ENCODE measurements around the gene WHRN.

Gene WHRN

GRCh38 chr9:114524247-114524681 lies 19.0 kb upstream of the WHRN start:
- Mint-ChIP-seq H3K27me3 (peaks cover 20% of the 10 kb centered on the region), H3K4me1 (ENCODE audit: low read depth) (peaks cover 4% of the 10 kb centered on the region), H3K36me3 (ENCODE audit: low read depth) (no peaks in the 10 kb centered on the region), H3K9me3 (no peaks in the 10 kb centered on the region), H3K27ac (no peak overlapping the region), H3K4me3 (no peak overlapping the region)
- intact Hi-C loops (cut with micrococcal nuclease): no loop called here

- no peaks in the 10 kb centered on the region for H3K9me3 Mint-ChIP-seq
- H3K36me3 Mint-ChIP-seq (ENCODE audit: low read depth): no peaks in the 10 kb centered on the region
- no peak overlapping the region for H3K4me3 Mint-ChIP-seq
- H3K27me3 Mint-ChIP-seq: peaks cover 20% of the 10 kb centered on the region
- H3K27ac Mint-ChIP-seq: no peak overlapping the region
- intact Hi-C loops (cut with micrococcal nuclease): no loop called here
- peaks cover 8% of the 10 kb centered on the region for H3K4me1 Mint-ChIP-seq (ENCODE audit: low read depth)
Measured at GRCh38 chr9:114522847-114523246, 17.6 kb upstream of the WHRN start.

GRCh38 chr9:114522286-114522685 lies 17.0 kb upstream of the WHRN start:
- no peak overlapping the region for H3K4me3 Mint-ChIP-seq
- peak overlapping the region; percentile 18 for H3K27ac Mint-ChIP-seq
- peaks cover 20% of the 10 kb centered on the region for H3K27me3 Mint-ChIP-seq
- intact Hi-C loops (cut with micrococcal nuclease): no loop called here
- peaks cover 8% of the 10 kb centered on the region for H3K4me1 Mint-ChIP-seq (ENCODE audit: low read depth)
- H3K36me3 Mint-ChIP-seq (ENCODE audit: low read depth): no peaks in the 10 kb centered on the region
- H3K9me3 Mint-ChIP-seq: no peaks in the 10 kb centered on the region

- Mint-ChIP-seq H3K4me1 (ENCODE audit: low read depth) (peaks cover 8% of the 10 kb centered on the region), H3K9me3 (no peaks in the 10 kb centered on the region), H3K27me3 (peaks cover 20% of the 10 kb centered on the region), H3K36me3 (ENCODE audit: low read depth) (no peaks in the 10 kb centered on the region), H3K27ac (no peak overlapping the region), H3K4me3 (no peak overlapping the region)
- intact Hi-C loops (cut with micrococcal nuclease): no loop called here
Measured at GRCh38 chr9:114521846-114522245, 16.6 kb upstream of the WHRN start.

- Mint-ChIP-seq H3K9me3 (no peaks in the 10 kb centered on the region), H3K4me3 (no peak overlapping the region), H3K27ac (peak overlapping the region; percentile 80), H3K4me1 (ENCODE audit: low read depth) (peaks cover 17% of the 10 kb centered on the region), H3K36me3 (ENCODE audit: low read depth) (no peaks in the 10 kb centered on the region), H3K27me3 (peaks cover 20% of the 10 kb centered on the region)
- intact Hi-C loops (cut with micrococcal nuclease): no loop called here
Measured at GRCh38 chr9:114518599-114519022, 13.3 kb upstream of the WHRN start.

GRCh38 chr9:114518120-114518519 lies 12.8 kb upstream of the WHRN start:
- Mint-ChIP-seq H3K4me1 (ENCODE audit: low read depth) (peaks cover 22% of the 10 kb centered on the region), H3K36me3 (ENCODE audit: low read depth) (no peaks in the 10 kb centered on the region), H3K9me3 (no peaks in the 10 kb centered on the region), H3K27me3 (peaks cover 23% of the 10 kb centered on the region), H3K27ac (peak overlapping the region; percentile 80), H3K4me3 (no peak overlapping the region)
- intact Hi-C loops (cut with micrococcal nuclease): no loop called here

- Mint-ChIP-seq H3K4me3 (no peak overlapping the region), H3K36me3 (ENCODE audit: low read depth) (no peaks in the 10 kb centered on the region), H3K27ac (no peak overlapping the region), H3K27me3 (peaks cover 16% of the 10 kb centered on the region), H3K4me1 (ENCODE audit: low read depth) (peaks cover 25% of the 10 kb centered on the region), H3K9me3 (no peaks in the 10 kb centered on the region)
- intact Hi-C loops (cut with micrococcal nuclease): no loop called here
Measured at GRCh38 chr9:114516913-114517312, 11.6 kb upstream of the WHRN start.

GRCh38 chr9:114515528-114515927 lies 10.3 kb upstream of the WHRN start:
- Mint-ChIP-seq H3K9me3 (no peaks in the 10 kb centered on the region), H3K27ac (no peak overlapping the region), H3K36me3 (ENCODE audit: low read depth) (no peaks in the 10 kb centered on the region), H3K27me3 (peaks cover 20% of the 10 kb centered on the region), H3K4me3 (no peak overlapping the region), H3K4me1 (ENCODE audit: low read depth) (peaks cover 25% of the 10 kb centered on the region)
- intact Hi-C loops (cut with micrococcal nuclease): no loop called here

- peaks cover 28% of the 10 kb centered on the region for H3K27me3 Mint-ChIP-seq
- intact Hi-C loops (cut with micrococcal nuclease): no loop called here
Measured at GRCh38 chr9:114513959-114514267, 8.6 kb upstream of the WHRN start.

GRCh38 chr9:114513055-114513958 lies 8.0 kb upstream of the WHRN start:
- Mint-ChIP-seq H3K36me3 (ENCODE audit: low read depth) (no peaks in the 10 kb centered on the region), H3K4me3 (no peak overlapping the region), H3K27ac (peak overlapping the region; percentile 66), H3K27me3 (peaks cover 34% of the 10 kb centered on the region), H3K4me1 (ENCODE audit: low read depth) (peaks cover 17% of the 10 kb centered on the region), H3K9me3 (no peaks in the 10 kb centered on the region)
- intact Hi-C loops (cut with micrococcal nuclease): no loop called here

More at GRCh38 chr9:114513959-114514267, 8.6 kb upstream of the WHRN start:
- Mint-ChIP-seq H3K4me3 (no peak overlapping the region), H3K4me1 (ENCODE audit: low read depth) (peaks cover 23% of the 10 kb centered on the region), H3K27ac (no peak overlapping the region), H3K36me3 (ENCODE audit: low read depth) (no peaks in the 10 kb centered on the region), H3K9me3 (no peaks in the 10 kb centered on the region)

- H3K27ac Mint-ChIP-seq: no peak overlapping the region
- H3K9me3 Mint-ChIP-seq: no peaks in the 10 kb centered on the region
- H3K27me3 Mint-ChIP-seq: peaks cover 45% of the 10 kb centered on the region
- peaks cover 17% of the 10 kb centered on the region for H3K4me1 Mint-ChIP-seq (ENCODE audit: low read depth)
- H3K36me3 Mint-ChIP-seq (ENCODE audit: low read depth): no peaks in the 10 kb centered on the region
- intact Hi-C loops (cut with micrococcal nuclease): no loop called here
- no peak overlapping the region for H3K4me3 Mint-ChIP-seq
Measured at GRCh38 chr9:114511978-114512874, 7.0 kb upstream of the WHRN start.

- intact Hi-C loops (cut with micrococcal nuclease): loop anchor here (10.0 kb wide), 1 partner anchor 47 kb away; no protein-coding TSS in a partner anchor
- Mint-ChIP-seq H3K4me3 (no peak overlapping the region), H3K27me3 (peaks cover 77% of the 10 kb centered on the region), H3K4me1 (ENCODE audit: low read depth) (peaks cover 6% of the 10 kb centered on the region), H3K36me3 (ENCODE audit: low read depth) (no peaks in the 10 kb centered on the region), H3K9me3 (no peaks in the 10 kb centered on the region), H3K27ac (no peak overlapping the region)
Measured at GRCh38 chr9:114507726-114508125, 2.5 kb upstream of the WHRN start.

- Mint-ChIP-seq H3K36me3 (ENCODE audit: low read depth) (no peaks in the 10 kb centered on the region), H3K4me3 (no peak overlapping the region), H3K4me1 (ENCODE audit: low read depth) (peaks cover 6% of the 10 kb centered on the region), H3K9me3 (no peaks in the 10 kb centered on the region), H3K27ac (no peak overlapping the region), H3K27me3 (peaks cover 80% of the 10 kb centered on the region)
- intact Hi-C loops (cut with micrococcal nuclease): loop anchor here (10.0 kb wide), 1 partner anchor 49 kb away; no protein-coding TSS in a partner anchor
Measured at GRCh38 chr9:114506082-114506390, 763 bp upstream of the WHRN start.

Measured in dendritic cell treated with granulocyte-macrophage colony-stimulating factor and Interleukin-4, amounts not matched to agents 40 ng/mL and 50 ng/mL, for 4 days (primary cell).